ENCODE results near the gene SULT1C3.
"Not testable (repeated sequence)": the region's sequence is repeated elsewhere in the genome, so short reads cannot be mapped to it uniquely, and the experiment has no call there.

The SULT1C3 gene

GRCh38 chr2:108244667-108245414 is 5.1 kb downstream of the SULT1C3 start:
- DNase-seq = no peak

- DNase-seq = no peak
Observed at GRCh38 chr2:108253106-108253505, 13.3 kb downstream of the SULT1C3 start.

- DNase-seq = no peak
Observed at GRCh38 chr2:108257757-108258331, 18.1 kb downstream of the SULT1C3 start.

GRCh38 chr2:108260773-108261172 is 21.0 kb downstream of the SULT1C3 start:
- DNase-seq = no peak

GRCh38 chr2:108262036-108262435 is 22.3 kb downstream of the SULT1C3 start:
- no peak for DNase-seq

GRCh38 chr2:108263401-108263800 is 23.6 kb downstream of the SULT1C3 start:
- DNase-seq = peak in 1 of 2 experiments; percentile 2

- no peak for DNase-seq
Observed at GRCh38 chr2:108266218-108266617, 26.4 kb downstream of the SULT1C3 start.

GRCh38 chr2:108267101-108267500 is 27.3 kb downstream of the SULT1C3 start:
- no peak for DNase-seq

GRCh38 chr2:108268001-108268400 is 28.2 kb downstream of the SULT1C3 start:
- DNase-seq = no peak

- DNase-seq = no peak
Observed at GRCh38 chr2:108270346-108270745, 30.6 kb downstream of the SULT1C3 start.

- no peak for DNase-seq
Observed at GRCh38 chr2:108270768-108271506, 31.2 kb downstream of the SULT1C3 start.

GRCh38 chr2:108271691-108272253 is 32.0 kb downstream of the SULT1C3 start:
- DNase-seq = no peak

- DNase-seq = no peak
Observed at GRCh38 chr2:108278631-108279030, 38.9 kb downstream of the SULT1C3 start.

GRCh38 chr2:108279468-108279867 is 39.7 kb downstream of the SULT1C3 start:
- DNase-seq = no peak

GRCh38 chr2:108280466-108280865 is 40.7 kb downstream of the SULT1C3 start:
- DNase-seq = no peak

GRCh38 chr2:108284566-108284965 is 44.8 kb downstream of the SULT1C3 start:
- not testable (repeated sequence) for DNase-seq

GRCh38 chr2:108285616-108286015 is 45.8 kb downstream of the SULT1C3 start:
- DNase-seq = no peak

GRCh38 chr2:108287169-108287568 is 47.4 kb downstream of the SULT1C3 start:
- no peak for DNase-seq

- DNase-seq = peak in 1 of 2 experiments; percentile 5
Observed at GRCh38 chr2:108288534-108289106, 48.9 kb downstream of the SULT1C3 start, which contains the start of gene SULT1C2. Gene SULT1C2 (plus strand): TSS chr2:108288895. CDS start chr2:108293668, 4,773 bp downstream.

GRCh38 chr2:108293850-108294249 is 54.1 kb downstream of the SULT1C3 start:
- no peak for DNase-seq

- DNase-seq = no peak
Observed at GRCh38 chr2:108297436-108298141, 57.8 kb downstream of the SULT1C3 start.

- no peak for DNase-seq
Observed at GRCh38 chr2:108301558-108301957, 61.8 kb downstream of the SULT1C3 start.
